IPS-18c (cell line): ENCODE measurements around the gene GLP1R.

Source experiments
- H3K4me3 ChIP-seq: 2 replicates; pipeline ENCODE4 v1.7.0; 2013; ENCODE audit warnings: low read depth, mild to moderate bottlenecking, low read length, moderate library complexity; ENCODE audit not compliant: insufficient read depth
- H3K9me3 ChIP-seq: one replicate; pipeline ENCODE4 v1.6.1; 2013; ENCODE audit warnings: mild to moderate bottlenecking, low read length, moderate library complexity; ENCODE audit not compliant: control insufficient read depth, insufficient read depth

The GLP1R gene

GRCh38 chr6:39092124-39092523 is 43.5 kb downstream of the GLP1R start:
- Histone ChIP-seq H3K9me3 (no peaks in the 10 kb centered on the region), H3K4me3 (no peak overlapping the region)

GRCh38 chr6:39093149-39093708 is 44.6 kb downstream of the GLP1R start:
- H3K4me3 ChIP-seq = no peak overlapping the region
- no peaks in the 10 kb centered on the region for H3K9me3 ChIP-seq

- H3K4me3 ChIP-seq = no peak overlapping the region
- H3K9me3 ChIP-seq = no peaks in the 10 kb centered on the region
These were observed 47.0 kb downstream of the GLP1R start for GRCh38 chr6:39095578-39095977.

GRCh38 chr6:39100358-39100757 is 51.8 kb downstream of the GLP1R start:
- Histone ChIP-seq H3K4me3 (no peak overlapping the region), H3K9me3 (no peaks in the 10 kb centered on the region)

- Histone ChIP-seq H3K4me3 (no peak overlapping the region), H3K9me3 (no peaks in the 10 kb centered on the region)
These were observed 53.7 kb downstream of the GLP1R start for GRCh38 chr6:39102071-39102820.

- H3K4me3 ChIP-seq = no peak overlapping the region
- no peaks in the 10 kb centered on the region for H3K9me3 ChIP-seq
These were observed 54.2 kb downstream of the GLP1R start for GRCh38 chr6:39102821-39103136.

GRCh38 chr6:39104528-39104927 is 55.9 kb downstream of the GLP1R start:
- no peak overlapping the region for H3K4me3 ChIP-seq
- H3K9me3 ChIP-seq = no peaks in the 10 kb centered on the region

GRCh38 chr6:39107034-39107433 is 58.5 kb downstream of the GLP1R start:
- Histone ChIP-seq H3K4me3 (no peak overlapping the region), H3K9me3 (no peaks in the 10 kb centered on the region)

GRCh38 chr6:39107641-39108040 is 59.1 kb downstream of the GLP1R start:
- Histone ChIP-seq H3K9me3 (no peaks in the 10 kb centered on the region), H3K4me3 (no peak overlapping the region)

- no peaks in the 10 kb centered on the region for H3K9me3 ChIP-seq
- no peak overlapping the region for H3K4me3 ChIP-seq
These were observed 59.7 kb downstream of the GLP1R start for GRCh38 chr6:39108041-39108839.

GRCh38 chr6:39111280-39111679 is 62.7 kb downstream of the GLP1R start:
- Histone ChIP-seq H3K9me3 (no peaks in the 10 kb centered on the region), H3K4me3 (no peak overlapping the region)

GRCh38 chr6:39113788-39114187 is 65.2 kb downstream of the GLP1R start:
- Histone ChIP-seq H3K9me3 (no peaks in the 10 kb centered on the region), H3K4me3 (no peak overlapping the region)

GRCh38 chr6:39114388-39114703 is 65.8 kb downstream of the GLP1R start:
- H3K4me3 ChIP-seq = peak overlapping the region; percentile 82
- no peaks in the 10 kb centered on the region for H3K9me3 ChIP-seq

GRCh38 chr6:39114704-39115599 is 66.4 kb downstream of the GLP1R start, which contains the start of gene SAYSD1:
SAYSD1 (minus strand) TSS chr6:39115186; CDS start chr6:39115089, 97 bp downstream.
- Histone ChIP-seq H3K4me3 (peak within 1 kb of the TSS; percentile 82), H3K9me3 (no peaks in the 10 kb centered on the region)

GRCh38 chr6:39118921-39119320 is 70.3 kb downstream of the GLP1R start:
- H3K4me3 ChIP-seq = no peak overlapping the region
- no peaks in the 10 kb centered on the region for H3K9me3 ChIP-seq

- no peak overlapping the region for H3K4me3 ChIP-seq
- H3K9me3 ChIP-seq = no peaks in the 10 kb centered on the region
These were observed 75.5 kb downstream of the GLP1R start for GRCh38 chr6:39124114-39124513.

- Histone ChIP-seq H3K4me3 (no peak overlapping the region), H3K9me3 (no peaks in the 10 kb centered on the region)
These were observed 79.5 kb downstream of the GLP1R start for GRCh38 chr6:39128106-39128505.
